Cardiac fibroblast (primary cell): ENCODE data around the gene KRTAP9-3.
"Not testable (repeated sequence)": the region's sequence is repeated elsewhere in the genome, so short reads cannot be mapped to it uniquely, and the experiment has no call there.

ENCODE experiments used
- DNase-seq, 2 donors: peaks; one replicate each; pipeline versions ENCODE4 v3.0.0 to v3.0.0-alpha.2; 2010; ENCODE audit warnings: low read depth in 2 of 2
- H3K4me3 ChIP-seq, 2 donors: replicated peaks in 1 of 2; 1 replicate in 1 of 2; 2 replicates in 1 of 2; pipeline ENCODE4 v1.5.1; 2011; ENCODE audit warnings: low read depth in 2 of 2, low read length in 2 of 2, mild to moderate bottlenecking in 2 of 2, moderate library complexity in 1 of 2
- CTCF ChIP-seq: IDR thresholded peaks from one replicate; pipeline ENCODE4 v1.5.1; 2011; ENCODE audit warnings: low read depth, mild to moderate bottlenecking, low read length, inconsistent platforms

The KRTAP9-3 gene

GRCh38 chr17:41271858-41272257 lies 39.6 kb downstream of the KRTAP9-3 start:
- DNase-seq, result no peak
- H3K4me3 ChIP-seq, result no peak overlapping the region
- no peak for TF ChIP-seq CTCF

- H3K4me3 ChIP-seq, DNase-seq: not testable (repeated sequence)
Observed at GRCh38 chr17:41275648-41276190, 43.5 kb downstream of the KRTAP9-3 start, which contains the start of gene KRTAP9-7. KRTAP9-7 (plus strand) TSS chr17:41275698; CDS start chr17:41275698, 0 bp downstream.

- no peak overlapping the region for H3K4me3 ChIP-seq
- no peak for DNase-seq
- TF ChIP-seq CTCF, result no peak
Observed at GRCh38 chr17:41278176-41278955, 46.1 kb downstream of the KRTAP9-3 start.
